ENCODE measurements around the gene IGLL5.
"Not testable (repeated sequence)": the region's sequence is repeated elsewhere in the genome, so short reads cannot be mapped to it uniquely, and the experiment has no call there.

- not testable (repeated sequence) for TF ChIP-seq CTCF (IDR thresholded peaks at IDR 0.05 in 2 of 3, conservative IDR thresholded peaks at IDR 0.05 in 1 of 3; ENCODE audit: insufficient read depth in 2 of 3, low read depth in 1 of 3, low read length in 3 of 3); RBM17 (IDR thresholded peaks at IDR 0.05; ENCODE audit: borderline replicate concordance, low read depth, low read length); GABPB2 (CRISPR knock-in tag; conservative IDR thresholded peaks at IDR 0.05); HDAC2 (IDR thresholded peaks at IDR 0.05); ZKSCAN1 (IDR thresholded peaks at IDR 0.05; ENCODE audit: low read depth, low read length); NFE2 (IDR thresholded peaks at IDR 0.05; ENCODE audit: low read depth); MYC (IDR thresholded peaks at IDR 0.05; ENCODE audit: low read depth, low read length); MYC (CRISPR knock-in tag; IDR thresholded peaks at IDR 0.05; ENCODE audit: borderline replicate concordance, low read depth)
These were observed 13.1 kb downstream of the IGLL5 start for GRCh38 chr22:22900527-22901205.

Measured in K562 (cell line).